Cardiac fibroblast (primary cell): Measurements from ENCODE around the gene PEX14.
A peak's percentile ranks its signal among the peaks of the same experiment; 100 is the strongest.

Source experiments
- DNase-seq, 2 donors: peaks; one replicate each; pipeline versions ENCODE4 v3.0.0 to v3.0.0-alpha.2; 2010; ENCODE audit warnings: low read depth in 2 of 2
- H3K4me3 ChIP-seq, 2 donors: replicated peaks in 1 of 2; 1 replicate in 1 of 2; 2 replicates in 1 of 2; pipeline ENCODE4 v1.5.1; 2011; ENCODE audit warnings: low read depth in 2 of 2, low read length in 2 of 2, mild to moderate bottlenecking in 2 of 2, moderate library complexity in 1 of 2
- TF ChIP-seq, protein P1 (sequence below): IDR thresholded peaks from one replicate; pipeline ENCODE4 v1.5.1; 2011; ENCODE audit warnings: low read depth, mild to moderate bottlenecking, low read length, inconsistent platforms

The PEX14 gene

GRCh38 chr1:10556430-10557005 lies 81.8 kb downstream of the PEX14 start:
- TF ChIP-seq, protein P1, sequence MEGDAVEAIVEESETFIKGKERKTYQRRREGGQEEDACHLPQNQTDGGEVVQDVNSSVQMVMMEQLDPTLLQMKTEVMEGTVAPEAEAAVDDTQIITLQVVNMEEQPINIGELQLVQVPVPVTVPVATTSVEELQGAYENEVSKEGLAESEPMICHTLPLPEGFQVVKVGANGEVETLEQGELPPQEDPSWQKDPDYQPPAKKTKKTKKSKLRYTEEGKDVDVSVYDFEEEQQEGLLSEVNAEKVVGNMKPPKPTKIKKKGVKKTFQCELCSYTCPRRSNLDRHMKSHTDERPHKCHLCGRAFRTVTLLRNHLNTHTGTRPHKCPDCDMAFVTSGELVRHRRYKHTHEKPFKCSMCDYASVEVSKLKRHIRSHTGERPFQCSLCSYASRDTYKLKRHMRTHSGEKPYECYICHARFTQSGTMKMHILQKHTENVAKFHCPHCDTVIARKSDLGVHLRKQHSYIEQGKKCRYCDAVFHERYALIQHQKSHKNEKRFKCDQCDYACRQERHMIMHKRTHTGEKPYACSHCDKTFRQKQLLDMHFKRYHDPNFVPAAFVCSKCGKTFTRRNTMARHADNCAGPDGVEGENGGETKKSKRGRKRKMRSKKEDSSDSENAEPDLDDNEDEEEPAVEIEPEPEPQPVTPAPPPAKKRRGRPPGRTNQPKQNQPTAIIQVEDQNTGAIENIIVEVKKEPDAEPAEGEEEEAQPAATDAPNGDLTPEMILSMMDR: no peak
- H3K4me3 ChIP-seq: no peak overlapping the region
- DNase-seq: no peak

GRCh38 chr1:10557714-10558113 lies 83.0 kb downstream of the PEX14 start:
- no peak for DNase-seq
- H3K4me3 ChIP-seq: no peak overlapping the region
- TF ChIP-seq, protein P1: no peak

- TF ChIP-seq, protein P1: no peak
- no peak for DNase-seq
- no peak overlapping the region for H3K4me3 ChIP-seq
Observed at GRCh38 chr1:10559386-10559785, 84.6 kb downstream of the PEX14 start.

GRCh38 chr1:10561497-10561896 lies 86.7 kb downstream of the PEX14 start:
- TF ChIP-seq, protein P1: no peak
- DNase-seq: peak; percentile 35 to 47
- H3K4me3 ChIP-seq: no peak overlapping the region

DNA sequence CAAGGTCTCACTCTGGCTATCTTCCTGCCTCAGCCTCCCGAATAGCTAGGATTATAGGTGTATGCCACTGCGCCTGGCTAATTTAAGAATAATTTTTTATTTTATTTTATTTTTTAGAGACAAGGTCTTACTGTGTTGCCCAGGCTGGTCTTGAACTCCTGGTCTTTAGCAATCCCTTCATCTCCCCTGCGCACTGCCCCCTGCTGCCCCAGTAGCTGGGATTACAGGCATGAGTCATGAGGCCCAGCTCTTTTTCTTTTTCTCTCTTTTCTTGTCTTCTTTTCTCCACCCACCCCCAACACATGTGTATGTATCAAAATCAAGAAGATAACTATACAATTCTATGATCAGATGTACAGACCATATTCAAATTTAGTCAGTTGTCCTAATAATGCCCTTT lies 87.2 kb downstream of the PEX14 start:
- peak in 1 of 2 donors; percentile 26 for DNase-seq
- H3K4me3 ChIP-seq: no peak overlapping the region
- TF ChIP-seq, protein P1: peak; percentile 33

GRCh38 chr1:10564063-10564462 lies 89.3 kb downstream of the PEX14 start:
- no peak overlapping the region for H3K4me3 ChIP-seq
- TF ChIP-seq, protein P1: no peak
- DNase-seq: no peak

GRCh38 chr1:10569531-10569930 lies 94.8 kb downstream of the PEX14 start:
- DNase-seq: no peak
- H3K4me3 ChIP-seq: no peak overlapping the region
- TF ChIP-seq, protein P1: no peak
